Activated naive CD4-positive, alpha-beta T cell treated with anti-CD3 and anti-CD28 coated beads, Interleukin-2, amount 10 ng/mL, durations not matched to agents 7 days and 5 days (primary cell): ENCODE data around the gene FOLR1.
"Not testable (repeated sequence)": the region's sequence is repeated elsewhere in the genome, so short reads cannot be mapped to it uniquely, and the experiment has no call there.

Source experiments
- CTCF ChIA-PET: fragments of 350-600 bp; sonication (Branson Sonifier 250); formaldehyde crosslinking; loops from one replicate; lab custom pipeline; 2021; ENCODE audit warnings: antibody characterized with exemption; lab: Charles Lee
- DNase-seq: peaks from one replicate; pipeline ENCODE4 v3.0.0-alpha.2; 2020
- H3K27ac Mint-ChIP-seq: one replicate; pipeline ENCODE4 v1.8.0; 2021; ENCODE audit warnings: mild to moderate bottlenecking, moderate library complexity, mixed read lengths
- H3K27me3 Mint-ChIP-seq: one replicate; pipeline ENCODE4 v1.8.0; 2021; ENCODE audit warnings: mild to moderate bottlenecking, mixed read lengths
- H3K36me3 Mint-ChIP-seq: one replicate; pipeline ENCODE4 v1.8.0; 2021; ENCODE audit warnings: mixed read lengths
- H3K4me1 Mint-ChIP-seq: one replicate; pipeline ENCODE4 v1.8.0; 2021; ENCODE audit warnings: mixed read lengths
- H3K4me3 Mint-ChIP-seq: one replicate; pipeline ENCODE4 v1.8.0; 2021; ENCODE audit warnings: mild to moderate bottlenecking, moderate library complexity, mixed read lengths
- H3K9me3 Mint-ChIP-seq: one replicate; pipeline ENCODE4 v1.8.0; 2021; ENCODE audit warnings: mixed read lengths

FOLR1 gene

DNA sequence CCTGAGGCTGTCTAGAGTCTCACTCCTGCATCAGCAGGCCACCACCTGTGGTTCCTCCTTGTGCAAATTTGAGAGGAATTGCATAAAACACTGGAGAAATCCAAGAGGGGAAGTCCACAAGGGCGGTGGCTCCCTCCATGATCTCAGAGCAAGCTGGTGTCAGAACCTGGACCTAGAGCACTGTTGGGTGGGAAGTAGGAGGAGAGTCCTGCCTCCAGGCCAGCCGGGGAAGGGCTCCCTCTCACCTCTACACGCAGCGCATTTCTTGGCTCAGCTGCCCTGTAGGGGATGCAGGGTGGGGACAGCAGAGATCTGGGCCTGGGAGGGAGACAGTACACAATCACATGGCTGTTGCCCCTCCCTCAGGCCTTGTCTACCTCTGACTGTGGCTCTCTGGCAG, 19.9 kb upstream of the FOLR1 start:
- H3K4me1 Mint-ChIP-seq, H3K27ac Mint-ChIP-seq, DNase-seq, H3K4me3 Mint-ChIP-seq, H3K9me3 Mint-ChIP-seq, H3K36me3 Mint-ChIP-seq: not testable (repeated sequence)
- CTCF ChIA-PET: interaction anchor here (1.6 kb wide), 1 partner anchor 11 kb away, joined by 4 read pairs; no protein-coding TSS in a partner anchor
- peaks cover 20% of the 10 kb centered on the region for H3K27me3 Mint-ChIP-seq

DNA sequence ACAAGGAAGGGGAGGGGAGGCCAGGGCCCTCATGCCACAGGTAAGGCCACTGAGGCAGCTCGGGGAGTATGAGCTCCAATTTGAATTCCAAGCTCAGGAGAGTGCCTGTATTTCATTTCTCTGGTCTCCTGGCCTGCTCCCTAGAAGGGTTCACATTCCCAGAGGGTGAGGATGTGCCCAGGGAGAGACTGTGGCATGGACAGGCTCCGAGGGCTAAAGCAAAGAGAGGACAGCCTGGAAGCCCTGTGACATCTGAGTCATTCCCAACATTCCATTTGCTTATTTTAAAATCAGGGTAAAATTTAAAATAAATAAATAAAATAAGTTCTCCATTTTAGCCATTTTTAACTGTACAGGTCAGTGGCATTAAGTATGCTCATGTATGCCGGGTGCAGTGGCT, 18.6 kb upstream of the FOLR1 start:
- Mint-ChIP-seq H3K4me3 (no peak overlapping the region), H3K9me3 (no peaks in the 10 kb centered on the region), H3K4me1 (peaks cover 4% of the 10 kb centered on the region), H3K27ac (no peak overlapping the region), H3K36me3 (no peaks in the 10 kb centered on the region), H3K27me3 (peaks cover 30% of the 10 kb centered on the region)
- no peak for DNase-seq
- CTCF ChIA-PET: no interaction called here

DNA sequence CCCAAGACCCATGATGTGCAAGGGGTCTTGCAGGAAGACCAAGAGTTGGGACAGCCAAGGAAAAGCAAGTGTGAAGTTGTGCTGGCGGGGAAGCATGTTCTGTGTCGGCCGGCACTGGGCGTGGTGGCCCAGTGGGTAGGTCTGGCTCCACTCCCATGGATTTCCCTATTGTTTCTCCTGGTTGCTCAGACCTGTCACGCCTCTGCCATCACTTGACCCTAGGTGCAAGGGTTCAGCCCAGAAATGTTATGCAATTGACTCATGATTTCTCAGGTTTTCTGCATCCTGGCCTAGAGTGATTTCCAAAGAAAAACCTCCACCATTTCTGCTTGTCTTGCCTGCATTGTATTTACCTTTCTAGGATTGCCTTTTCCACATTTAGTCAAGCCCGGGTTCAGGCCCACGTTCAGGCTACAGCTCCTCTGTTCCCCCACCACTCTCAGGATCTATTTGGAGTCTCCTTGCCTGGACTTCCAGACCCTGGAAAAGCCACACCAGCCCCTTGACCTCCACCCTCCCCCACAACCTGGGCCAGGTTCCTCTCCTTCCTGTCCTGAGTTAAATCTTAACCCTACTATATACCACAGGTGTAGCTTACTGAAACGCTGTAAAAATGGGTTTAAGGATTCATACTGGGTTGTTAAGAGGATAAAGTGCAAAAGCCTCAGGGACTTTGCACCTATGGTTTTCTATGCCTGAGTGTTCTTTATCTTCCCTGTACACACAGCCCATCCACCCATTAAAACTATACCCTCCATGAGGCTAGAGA, 17.5 kb upstream of the FOLR1 start:
- CTCF ChIA-PET: interaction anchor here (0.6 to 1.5 kb wide), 2 partner anchors 9 to 484 kb away, joined by 3 to 6 read pairs; no protein-coding TSS in a partner anchor
- no peaks in the 10 kb centered on the region for H3K36me3 Mint-ChIP-seq
- H3K27me3 Mint-ChIP-seq: peaks cover 30% of the 10 kb centered on the region
- H3K27ac Mint-ChIP-seq: no peak overlapping the region
- H3K9me3 Mint-ChIP-seq: no peaks in the 10 kb centered on the region
- DNase-seq: no peak
- H3K4me3 Mint-ChIP-seq: no peak overlapping the region
- peaks cover 4% of the 10 kb centered on the region for H3K4me1 Mint-ChIP-seq

- H3K9me3 Mint-ChIP-seq: no peaks in the 10 kb centered on the region
- no peaks in the 10 kb centered on the region for H3K4me1 Mint-ChIP-seq
- no peak overlapping the region for H3K27ac Mint-ChIP-seq
- CTCF ChIA-PET: no interaction called here
- no peak for DNase-seq
- H3K36me3 Mint-ChIP-seq: no peaks in the 10 kb centered on the region
- H3K27me3 Mint-ChIP-seq: peaks cover 31% of the 10 kb centered on the region
- no peak overlapping the region for H3K4me3 Mint-ChIP-seq
Observed at GRCh38 chr11:72177656-72178055, 14.3 kb upstream of the FOLR1 start.

- no peaks in the 10 kb centered on the region for H3K9me3 Mint-ChIP-seq
- no peak overlapping the region for H3K4me3 Mint-ChIP-seq
- peaks cover 43% of the 10 kb centered on the region for H3K27me3 Mint-ChIP-seq
- CTCF ChIA-PET: interaction anchor here (0.6 to 1.2 kb wide), 3 partner anchors 26 to 206 kb away, joined by 3 to 4 read pairs (median 3); no protein-coding TSS in a partner anchor
- no peak for DNase-seq
- H3K27ac Mint-ChIP-seq: no peak overlapping the region
- H3K4me1 Mint-ChIP-seq: no peaks in the 10 kb centered on the region
- H3K36me3 Mint-ChIP-seq: no peaks in the 10 kb centered on the region
Observed at GRCh38 chr11:72179049-72179803, 12.7 kb upstream of the FOLR1 start.

- Mint-ChIP-seq H3K36me3 (no peaks in the 10 kb centered on the region), H3K4me3 (no peak overlapping the region), H3K4me1 (no peaks in the 10 kb centered on the region), H3K27ac (no peak overlapping the region), H3K9me3 (no peaks in the 10 kb centered on the region), H3K27me3 (peaks cover 50% of the 10 kb centered on the region)
- no peak for DNase-seq
- CTCF ChIA-PET: interaction anchor here (0.6 to 0.9 kb wide), 2 partner anchors 207 to 251 kb away, joined by 3 read pairs; no protein-coding TSS in a partner anchor
Observed at GRCh38 chr11:72179804-72180396, 12.0 kb upstream of the FOLR1 start.

DNA sequence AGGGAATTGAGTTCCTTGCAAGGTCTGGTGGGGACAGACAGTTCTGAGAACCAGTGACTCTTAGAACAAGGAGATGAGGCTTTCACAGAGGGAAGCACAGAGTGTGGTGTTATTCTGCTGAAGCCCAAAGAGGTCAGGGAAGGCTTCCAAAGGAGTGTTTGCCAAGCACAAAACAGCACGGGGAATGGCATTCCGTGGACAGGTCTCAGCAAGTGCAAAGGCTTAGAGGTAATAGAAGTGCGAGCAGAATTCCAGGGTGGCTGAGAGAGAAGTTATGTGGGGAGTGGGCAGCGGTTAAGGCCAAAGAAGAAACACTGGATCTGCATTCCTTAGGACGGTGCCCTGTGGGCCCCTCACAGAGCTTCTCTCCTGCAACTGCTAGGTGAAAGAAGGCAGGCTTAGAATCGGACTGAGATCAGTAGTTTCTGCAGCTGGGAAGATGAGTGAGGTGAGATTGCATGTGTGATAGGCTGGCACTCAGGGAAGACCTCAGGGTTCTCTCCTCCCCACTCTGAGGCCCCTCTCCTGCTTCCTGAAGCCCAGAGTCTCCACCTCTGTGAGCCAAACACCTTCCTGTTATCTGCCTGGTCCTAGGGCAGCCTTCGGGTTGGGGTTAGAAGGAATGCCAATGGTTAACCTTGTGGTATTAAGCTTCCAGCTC, 10.9 kb upstream of the FOLR1 start:
- not testable (repeated sequence) for H3K4me3 Mint-ChIP-seq, H3K4me1 Mint-ChIP-seq, H3K27ac Mint-ChIP-seq, H3K9me3 Mint-ChIP-seq, H3K36me3 Mint-ChIP-seq, DNase-seq
- H3K27me3 Mint-ChIP-seq: peaks cover 51% of the 10 kb centered on the region
- CTCF ChIA-PET: interaction anchor here (0.9 kb wide), 1 partner anchor 37 kb away, joined by 4 read pairs; no protein-coding TSS in a partner anchor

DNA sequence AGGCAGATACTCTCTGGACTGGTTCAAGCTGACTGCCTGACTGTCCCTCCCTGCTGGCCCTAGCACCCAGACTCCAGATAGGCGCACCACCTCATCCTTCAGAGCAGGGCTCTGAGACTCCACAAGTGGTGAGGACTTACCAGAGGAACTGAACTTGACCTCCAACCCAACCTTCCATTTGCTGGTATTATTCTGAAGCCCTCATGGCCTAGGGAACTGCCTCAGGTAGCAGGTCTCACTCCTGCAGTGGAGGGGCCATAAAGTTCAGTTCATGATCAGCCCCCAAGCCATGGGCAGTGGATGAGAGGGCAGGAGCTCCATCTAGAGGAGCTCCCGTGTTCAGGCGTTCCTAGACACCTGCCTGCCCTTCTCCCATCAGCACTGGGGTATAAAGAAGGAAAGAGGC, 10.4 kb upstream of the FOLR1 start:
- not testable (repeated sequence) for DNase-seq, H3K36me3 Mint-ChIP-seq, H3K9me3 Mint-ChIP-seq, H3K4me1 Mint-ChIP-seq, H3K27ac Mint-ChIP-seq, H3K4me3 Mint-ChIP-seq
- H3K27me3 Mint-ChIP-seq: peaks cover 51% of the 10 kb centered on the region
- CTCF ChIA-PET: interaction anchor here (0.6 to 0.9 kb wide), 2 partner anchors 38 to 439 kb away, joined by 3 to 4 read pairs; no protein-coding TSS in a partner anchor

- Mint-ChIP-seq H3K9me3 (no peaks in the 10 kb centered on the region), H3K4me3 (no peak overlapping the region), H3K36me3 (no peaks in the 10 kb centered on the region), H3K27me3 (peaks cover 18% of the 10 kb centered on the region), H3K4me1 (no peaks in the 10 kb centered on the region), H3K27ac (no peak overlapping the region)
- CTCF ChIA-PET: interaction anchor here (1.0 kb wide), 1 partner anchor 212 kb away, joined by 3 read pairs; no protein-coding TSS in a partner anchor
- no peak for DNase-seq
Observed at GRCh38 chr11:72188267-72188666, 3.7 kb upstream of the FOLR1 start.

DNA sequence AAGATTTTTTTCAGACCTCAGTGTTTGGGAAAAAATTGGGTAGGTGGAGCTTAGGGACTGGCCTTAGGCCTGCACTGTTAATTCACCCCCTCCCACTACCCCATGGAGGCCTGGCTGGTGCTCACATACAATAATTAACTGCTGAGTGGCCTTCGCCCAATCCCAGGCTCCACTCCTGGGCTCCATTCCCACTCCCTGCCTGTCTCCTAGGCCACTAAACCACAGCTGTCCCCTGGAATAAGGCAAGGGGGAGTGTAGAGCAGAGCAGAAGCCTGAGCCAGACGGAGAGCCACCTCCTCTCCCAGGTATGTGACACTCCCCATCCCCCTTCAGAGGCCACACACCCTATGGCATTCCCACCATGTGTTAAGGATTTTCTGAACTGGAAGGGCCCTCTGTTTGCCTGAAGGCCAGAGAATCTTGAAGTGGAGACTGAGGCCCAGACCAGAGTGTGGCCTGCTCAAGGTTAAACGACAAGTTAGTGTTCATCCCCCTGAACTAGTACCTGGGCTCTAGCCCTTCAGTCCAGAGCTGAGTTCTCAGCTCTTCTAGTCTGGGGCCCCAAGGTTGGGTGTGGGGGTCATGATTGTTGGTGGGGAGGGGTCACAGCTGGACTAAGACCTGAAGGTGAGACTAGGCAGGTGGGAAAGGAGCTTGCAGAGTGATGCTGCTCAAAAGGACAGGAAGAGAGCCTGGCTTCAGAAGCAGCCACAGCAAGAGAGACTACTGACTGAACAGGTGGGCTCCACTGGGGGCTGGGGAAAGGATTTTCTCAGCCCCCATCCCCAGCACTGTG, 2.3 kb upstream of the FOLR1 start:
- CTCF ChIA-PET: interaction anchor here (1.2 to 1.4 kb wide), 2 partner anchors 65 to 165 kb away, joined by 3 to 4 read pairs; no protein-coding TSS in a partner anchor

GRCh38 chr11:72190631-72191071, 1.3 kb upstream of the FOLR1 start:
- no peaks in the 10 kb centered on the region for H3K36me3 Mint-ChIP-seq
- no peak for DNase-seq
- no peak overlapping the region for H3K27ac Mint-ChIP-seq
- H3K27me3 Mint-ChIP-seq: peaks cover 9% of the 10 kb centered on the region
- no peaks in the 10 kb centered on the region for H3K4me1 Mint-ChIP-seq
- CTCF ChIA-PET: interaction anchor here (0.7 to 1.2 kb wide), 2 partner anchors 64 to 247 kb away, joined by 3 to 5 read pairs; no protein-coding TSS in a partner anchor
- H3K4me3 Mint-ChIP-seq: no peak overlapping the region
- H3K9me3 Mint-ChIP-seq: no peaks in the 10 kb centered on the region

More for the DNA sequence above, 2.3 kb upstream of the FOLR1 start:
- no peaks in the 10 kb centered on the region for H3K36me3 Mint-ChIP-seq
- H3K9me3 Mint-ChIP-seq: no peaks in the 10 kb centered on the region
- H3K4me1 Mint-ChIP-seq: no peaks in the 10 kb centered on the region
- H3K27me3 Mint-ChIP-seq: peaks cover 8% of the 10 kb centered on the region
- no peak overlapping the region for H3K27ac Mint-ChIP-seq
- no peak for DNase-seq
- H3K4me3 Mint-ChIP-seq: no peak overlapping the region

- Mint-ChIP-seq H3K36me3 (no peaks in the 10 kb centered on the region), H3K9me3 (no peaks in the 10 kb centered on the region), H3K27ac (no peak overlapping the region), H3K4me1 (no peaks in the 10 kb centered on the region), H3K4me3 (no peak overlapping the region), H3K27me3 (peaks cover 9% of the 10 kb centered on the region)
- CTCF ChIA-PET: interaction anchor here (2.7 kb wide), 1 partner anchor 12 kb away, joined by 6 read pairs; no protein-coding TSS in a partner anchor
- DNase-seq: no peak
Observed at GRCh38 chr11:72195518-72196270, 3.8 kb downstream of the FOLR1 start.
